ENCODE data around the gene SPOCK1.

The SPOCK1 gene

GRCh38 chr5:137136991-137137632 is 362.0 kb downstream of the SPOCK1 start:
- peaks cover under 1% of the 10 kb centered on the region for H3K4me1 ChIP-seq (ENCODE audit: control insufficient read depth, insufficient read depth, low read depth, low read length)
- no peak overlapping the region for H2AK5ac ChIP-seq (ENCODE audit: low read length, severe bottlenecking)
- H2BK15ac ChIP-seq (ENCODE audit: low read depth, poor library complexity, severe bottlenecking) = no peak overlapping the region
- no peaks in the 10 kb centered on the region for H3K79me1 ChIP-seq (replicated peaks; ENCODE audit: low read length, poor library complexity, severe bottlenecking)
- H3K27me3 ChIP-seq (ENCODE audit: control insufficient read depth in 1 of 2, insufficient read depth in 1 of 2, low read length in 2 of 2) = peaks cover 0 to 18% of the 10 kb centered on the region in 2 experiments
- no peak overlapping the region for H3K4ac ChIP-seq (ENCODE audit: low read depth in 1 of 2, low read length in 2 of 2)
- H4K8ac ChIP-seq (ENCODE audit: low read length) = no peak overlapping the region
- no peak overlapping the region for H2AFZ ChIP-seq (ENCODE audit: low read depth, low read length)
- no peak overlapping the region for H3K18ac ChIP-seq (ENCODE audit: low read depth in 1 of 2, low read length in 2 of 2)
- no peak overlapping the region for H3K27ac ChIP-seq (ENCODE audit: low read length, poor library complexity, severe bottlenecking)
- no peak overlapping the region for H3K23ac ChIP-seq (ENCODE audit: low read length in 2 of 2)
- H2BK5ac ChIP-seq (ENCODE audit: low read depth, low read length, poor library complexity, severe bottlenecking) = no peak overlapping the region
- no peak overlapping the region for H2BK12ac ChIP-seq (ENCODE audit: low read length in 2 of 2)
- no peak overlapping the region for H3K9ac ChIP-seq (ENCODE audit: low read length)
- H3K4me2 ChIP-seq (ENCODE audit: low read length, poor library complexity, severe bottlenecking) = no peak overlapping the region
- 47% methylated on average over 3 of the region's 3 CpGs for WGBS
- no peaks in the 10 kb centered on the region for H3K9me3 ChIP-seq (ENCODE audit: control insufficient read depth, low read length)
- H2BK120ac ChIP-seq (ENCODE audit: low read depth, low read length) = no peak overlapping the region
- H3K36me3 ChIP-seq (ENCODE audit: control insufficient read depth in 1 of 2, insufficient read depth in 2 of 2, low read depth in 1 of 2, low read length in 2 of 2) = peaks cover 0 to 8% of the 10 kb centered on the region in 2 experiments
- H3K4me3 ChIP-seq (ENCODE audit: insufficient read depth in 1 of 2, low read depth in 1 of 2, low read length in 2 of 2) = no peak overlapping the region
- DNase-seq = no peak
- no peak overlapping the region for H3K14ac ChIP-seq (ENCODE audit: low read length in 2 of 2)
- H4K91ac ChIP-seq (ENCODE audit: low read length) = no peak overlapping the region

GRCh38 chr5:137134920-137135532 is 364.1 kb downstream of the SPOCK1 start:
- no peak overlapping the region for H3K27ac ChIP-seq (ENCODE audit: low read length, poor library complexity, severe bottlenecking)
- no peak overlapping the region for H2BK120ac ChIP-seq (ENCODE audit: low read depth, low read length)
- H3K4me1 ChIP-seq (ENCODE audit: control insufficient read depth, insufficient read depth, low read depth, low read length) = peaks cover 2% of the 10 kb centered on the region
- no peak overlapping the region for H2AFZ ChIP-seq (ENCODE audit: low read depth, low read length)
- no peak overlapping the region for H3K9ac ChIP-seq (ENCODE audit: low read length)
- no peak overlapping the region for H3K18ac ChIP-seq (ENCODE audit: low read depth in 1 of 2, low read length in 2 of 2)
- peaks cover 0 to 8% of the 10 kb centered on the region in 2 experiments for H3K36me3 ChIP-seq (ENCODE audit: control insufficient read depth in 1 of 2, insufficient read depth in 2 of 2, low read depth in 1 of 2, low read length in 2 of 2)
- H3K9me3 ChIP-seq (ENCODE audit: control insufficient read depth, low read length) = no peaks in the 10 kb centered on the region
- peaks cover 0 to 18% of the 10 kb centered on the region in 2 experiments for H3K27me3 ChIP-seq (ENCODE audit: control insufficient read depth in 1 of 2, insufficient read depth in 1 of 2, low read length in 2 of 2)
- no peak overlapping the region for H2BK15ac ChIP-seq (ENCODE audit: low read depth, poor library complexity, severe bottlenecking)
- no peak overlapping the region for H3K4ac ChIP-seq (ENCODE audit: low read depth in 1 of 2, low read length in 2 of 2)
- H4K8ac ChIP-seq (ENCODE audit: low read length) = no peak overlapping the region
- no peak overlapping the region for H3K4me2 ChIP-seq (ENCODE audit: low read length, poor library complexity, severe bottlenecking)
- H3K23ac ChIP-seq (ENCODE audit: low read length in 2 of 2) = no peak overlapping the region
- DNase-seq = no peak
- no peak overlapping the region for H2AK5ac ChIP-seq (ENCODE audit: low read length, severe bottlenecking)
- H3K14ac ChIP-seq (ENCODE audit: low read length in 2 of 2) = no peak overlapping the region
- no peak overlapping the region for H2BK12ac ChIP-seq (ENCODE audit: low read length in 2 of 2)
- no peaks in the 10 kb centered on the region for H3K79me1 ChIP-seq (replicated peaks; ENCODE audit: low read length, poor library complexity, severe bottlenecking)
- 71% methylated on average over 7 of the region's 7 CpGs for WGBS
- H3K4me3 ChIP-seq (ENCODE audit: insufficient read depth in 1 of 2, low read depth in 1 of 2, low read length in 2 of 2) = no peak overlapping the region
- no peak overlapping the region for H4K91ac ChIP-seq (ENCODE audit: low read length)
- H2BK5ac ChIP-seq (ENCODE audit: low read depth, low read length, poor library complexity, severe bottlenecking) = no peak overlapping the region

GRCh38 chr5:137129886-137130680 is 369.0 kb downstream of the SPOCK1 start:
- DNase-seq = no peak
- Histone ChIP-seq H3K14ac (ENCODE audit: low read length in 2 of 2) (no peak overlapping the region), H3K27me3 (ENCODE audit: control insufficient read depth in 1 of 2, insufficient read depth in 1 of 2, low read length in 2 of 2) (peaks cover 0 to 9% of the 10 kb centered on the region in 2 experiments), H3K4me2 (ENCODE audit: low read length, poor library complexity, severe bottlenecking) (no peak overlapping the region), H2BK120ac (ENCODE audit: low read depth, low read length) (no peak overlapping the region), H3K18ac (ENCODE audit: low read depth in 1 of 2, low read length in 2 of 2) (no peak overlapping the region), H3K23ac (ENCODE audit: low read length in 2 of 2) (no peak overlapping the region), H3K9ac (ENCODE audit: low read length) (no peak overlapping the region), H2BK15ac (ENCODE audit: low read depth, poor library complexity, severe bottlenecking) (no peak overlapping the region), H4K91ac (ENCODE audit: low read length) (no peak overlapping the region), H2AFZ (ENCODE audit: low read depth, low read length) (no peak overlapping the region), H4K8ac (ENCODE audit: low read length) (no peak overlapping the region), H3K36me3 (ENCODE audit: control insufficient read depth in 1 of 2, insufficient read depth in 2 of 2, low read depth in 1 of 2, low read length in 2 of 2) (no peaks in the 10 kb centered on the region), H3K4ac (ENCODE audit: low read depth in 1 of 2, low read length in 2 of 2) (no peak overlapping the region), H3K27ac (ENCODE audit: low read length, poor library complexity, severe bottlenecking) (no peak overlapping the region), H3K79me1 (replicated peaks; ENCODE audit: low read length, poor library complexity, severe bottlenecking) (no peaks in the 10 kb centered on the region), H2BK5ac (ENCODE audit: low read depth, low read length, poor library complexity, severe bottlenecking) (no peak overlapping the region), H2BK12ac (ENCODE audit: low read length in 2 of 2) (no peak overlapping the region), H2AK5ac (ENCODE audit: low read length, severe bottlenecking) (no peak overlapping the region), H3K4me3 (ENCODE audit: insufficient read depth in 1 of 2, low read depth in 1 of 2, low read length in 2 of 2) (no peak overlapping the region), H3K9me3 (ENCODE audit: control insufficient read depth, low read length) (peaks cover 2% of the 10 kb centered on the region), H3K4me1 (ENCODE audit: control insufficient read depth, insufficient read depth, low read depth, low read length) (peaks cover 2% of the 10 kb centered on the region)
- WGBS = 57% methylated on average over 2 of the region's 2 CpGs

- 50% methylated on average over 4 of the region's 4 CpGs for WGBS
- H3K4me3 ChIP-seq (ENCODE audit: insufficient read depth in 1 of 2, low read depth in 1 of 2, low read length in 2 of 2) = no peak overlapping the region
- no peak overlapping the region for H3K27ac ChIP-seq (ENCODE audit: low read length, poor library complexity, severe bottlenecking)
- H3K79me1 ChIP-seq (replicated peaks; ENCODE audit: low read length, poor library complexity, severe bottlenecking) = no peaks in the 10 kb centered on the region
- no peak overlapping the region for H2BK12ac ChIP-seq (ENCODE audit: low read length in 2 of 2)
- H3K27me3 ChIP-seq (ENCODE audit: control insufficient read depth in 1 of 2, insufficient read depth in 1 of 2, low read length in 2 of 2) = no peaks in the 10 kb centered on the region
- no peak overlapping the region for H3K4ac ChIP-seq (ENCODE audit: low read depth in 1 of 2, low read length in 2 of 2)
- no peak overlapping the region for H2BK5ac ChIP-seq (ENCODE audit: low read depth, low read length, poor library complexity, severe bottlenecking)
- no peak overlapping the region for H2AK5ac ChIP-seq (ENCODE audit: low read length, severe bottlenecking)
- no peak overlapping the region for H3K14ac ChIP-seq (ENCODE audit: low read length in 2 of 2)
- H4K91ac ChIP-seq (ENCODE audit: low read length) = no peak overlapping the region
- no peak overlapping the region for H4K8ac ChIP-seq (ENCODE audit: low read length)
- no peak overlapping the region for H2BK15ac ChIP-seq (ENCODE audit: low read depth, poor library complexity, severe bottlenecking)
- peaks cover 2% of the 10 kb centered on the region for H3K9me3 ChIP-seq (ENCODE audit: control insufficient read depth, low read length)
- no peak for DNase-seq
- H2BK120ac ChIP-seq (ENCODE audit: low read depth, low read length) = no peak overlapping the region
- H3K9ac ChIP-seq (ENCODE audit: low read length) = no peak overlapping the region
- no peak overlapping the region for H3K18ac ChIP-seq (ENCODE audit: low read depth in 1 of 2, low read length in 2 of 2)
- H3K36me3 ChIP-seq (ENCODE audit: control insufficient read depth in 1 of 2, insufficient read depth in 2 of 2, low read depth in 1 of 2, low read length in 2 of 2) = no peaks in the 10 kb centered on the region
- H3K4me1 ChIP-seq (ENCODE audit: control insufficient read depth, insufficient read depth, low read depth, low read length) = peaks cover 2% of the 10 kb centered on the region
- H3K23ac ChIP-seq (ENCODE audit: low read length in 2 of 2) = no peak overlapping the region
- no peak overlapping the region for H2AFZ ChIP-seq (ENCODE audit: low read depth, low read length)
- H3K4me2 ChIP-seq (ENCODE audit: low read length, poor library complexity, severe bottlenecking) = no peak overlapping the region
Measured at GRCh38 chr5:137128012-137128411, 371.1 kb downstream of the SPOCK1 start.
